HUDEP-2 (cell line): Measurements from ENCODE around the gene FUT2.

Experiments used
- DNase-seq, 76 experiments: peaks; one replicate each; lab custom pipeline; 2025; ENCODE audit not compliant: unreplicated experiment in 76 of 76; lab: John Stamatoyannopoulos, UW

The FUT2 gene

DNA sequence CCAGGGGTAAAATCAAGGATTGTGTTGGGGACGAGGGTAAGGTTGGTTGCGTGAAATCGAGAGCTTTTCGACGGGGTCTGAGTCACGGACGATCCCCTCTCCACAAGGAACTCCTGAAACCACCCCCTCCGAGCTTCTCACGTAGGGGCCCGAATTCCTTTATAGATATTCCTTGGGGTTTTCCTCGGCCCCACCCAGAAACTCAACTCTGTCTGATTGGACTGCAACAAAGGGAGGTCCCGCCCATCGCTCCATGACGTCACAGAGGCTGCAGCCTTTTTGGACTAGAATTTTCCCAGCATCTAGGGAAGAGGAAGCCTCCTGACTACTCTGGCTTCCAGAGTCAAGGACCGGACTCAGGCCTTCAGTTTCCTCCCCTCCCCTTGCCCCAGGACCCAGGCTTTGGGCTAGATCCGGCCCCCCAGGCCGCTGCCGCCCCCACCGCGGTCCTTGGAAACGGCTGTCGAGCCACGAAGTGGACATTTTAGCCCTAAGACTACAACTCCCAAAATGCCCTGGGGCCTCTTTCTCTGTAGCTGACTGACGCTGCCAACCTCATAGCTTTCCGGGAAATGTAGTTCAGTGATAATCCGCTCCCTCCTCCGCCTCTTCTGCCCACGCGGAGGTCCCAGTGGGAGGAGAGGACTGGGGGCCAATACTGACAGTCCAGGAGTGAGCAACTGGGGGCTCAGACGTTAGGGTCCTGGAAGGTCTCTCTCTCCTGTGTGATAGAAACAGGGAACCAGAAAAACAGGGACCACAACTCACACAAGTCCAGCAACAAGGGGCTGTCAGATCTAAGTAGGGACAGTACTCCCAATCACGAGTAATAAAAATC is 51.2 kb downstream of the FUT2 start, which contains the start of gene IZUMO1:
Gene IZUMO1, minus strand, starts transcription at position 172 of the 838 bp plus-strand sequence. CDS start 1,050 bp downstream, outside the sequence.
- DNase-seq = peak in 65 of 76 experiments; percentile 27 to 87 (median 72)

DNA sequence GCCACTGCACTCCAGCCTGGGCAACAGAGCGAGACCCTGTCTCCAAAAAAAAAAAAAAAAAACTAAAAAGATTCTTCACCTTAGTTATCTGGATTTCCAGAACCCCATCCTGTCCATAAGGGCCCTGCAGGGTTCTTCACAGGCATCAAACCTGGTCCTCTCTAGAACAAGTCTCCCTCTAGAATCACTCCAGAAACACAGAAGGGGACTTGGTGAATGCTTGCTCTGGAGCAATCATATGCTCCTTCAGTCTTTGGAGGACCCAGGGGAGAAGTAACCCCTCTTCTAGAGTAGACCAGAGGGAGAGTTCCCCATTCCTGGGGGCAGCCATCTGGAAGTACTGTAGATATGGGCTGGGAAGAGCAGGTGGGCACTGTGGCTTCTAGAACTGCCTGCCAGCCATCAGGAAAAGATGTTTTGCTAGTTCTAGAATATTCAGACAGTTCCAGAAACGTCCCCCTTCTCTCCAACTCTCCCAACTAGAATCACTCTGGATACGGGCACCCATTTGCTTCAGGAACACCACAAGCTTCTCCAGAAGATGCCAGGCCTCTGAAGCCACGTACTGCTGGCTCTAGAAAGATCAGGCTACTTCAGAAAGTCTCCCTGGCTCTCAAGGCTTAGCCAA is 53.9 kb downstream of the FUT2 start:
- DNase-seq = peak in 1 of 76 experiments; percentile 16

DNA sequence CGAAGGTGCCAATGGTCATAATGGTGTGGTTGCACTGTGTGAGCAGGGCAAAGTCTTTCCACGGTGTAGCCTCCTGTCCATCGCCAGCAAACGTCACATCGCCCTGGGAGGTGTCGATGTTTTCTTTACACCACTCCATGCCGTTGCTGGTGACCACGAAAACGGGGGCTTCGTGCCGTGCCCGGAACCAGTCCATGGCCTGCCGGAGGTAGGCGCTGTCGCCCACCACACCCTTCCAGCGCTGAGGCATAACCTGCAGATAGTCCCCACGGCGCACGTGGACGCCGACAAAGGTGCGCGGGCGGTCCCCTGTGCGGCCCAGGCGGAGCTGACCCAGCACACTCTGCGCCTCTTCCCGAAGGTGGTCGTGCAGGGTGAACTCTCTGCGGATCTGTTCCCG is 54.6 kb downstream of the FUT2 start:
- DNase-seq = peak in 5 of 76 experiments; percentile 28 to 46 (median 37)

- DNase-seq = peak in 66 of 76 experiments; percentile 19 to 85 (median 66)
Observed at GRCh38 chr19:48750771-48751504, 55.2 kb downstream of the FUT2 start.

- DNase-seq = peak in 11 of 76 experiments; percentile 12 to 61 (median 25)
Observed at GRCh38 chr19:48751845-48752495, 56.2 kb downstream of the FUT2 start.

GRCh38 chr19:48752496-48753365 is 57.0 kb downstream of the FUT2 start, which contains the start of gene FUT1:
FUT1 (minus strand) TSS chr19:48752641; CDS start chr19:48751281, 1,360 bp downstream.
- DNase-seq = peak in 64 of 76 experiments; percentile 17 to 85 (median 64)

- DNase-seq = peak in 16 of 76 experiments; percentile 13 to 45 (median 27)
Observed at GRCh38 chr19:48755084-48755641, 59.4 kb downstream of the FUT2 start, which contains the start of gene FGF21. FGF21 (plus strand) TSS chr19:48755524; CDS start chr19:48756237, 713 bp downstream.
